CD14-positive monocyte (primary cell): ENCODE results near the gene NTN3. TPM values are rescaled to one million over a fixed set of nuclear protein-coding genes. Genes with fewer than 3 reads are reported as not detected.

Experiments used
- DNase-seq, 3 donors: peaks; one replicate each; pipeline ENCODE4 v3.0.0-alpha.2; 2011 to 2022
- H2AFZ ChIP-seq: 2 replicates; pipeline ENCODE4 v1.6.0; 2012; ENCODE audit warnings: mild to moderate bottlenecking, low read depth, low read length, inconsistent platforms; ENCODE audit not compliant: insufficient read depth, poor library complexity, severe bottlenecking
- H3K27ac ChIP-seq, 2 donors: 1 replicate in 1 of 2; 2 replicates in 1 of 2; pipeline ENCODE4 v1.5.1; 2012 to 2013; ENCODE audit warnings: low read length in 2 of 2, control low read depth in 1 of 2, inconsistent platforms in 1 of 2, low read depth in 1 of 2, mild to moderate bottlenecking in 1 of 2
- H3K27me3 ChIP-seq, 2 donors: one replicate each; pipeline versions ENCODE4 v1.6.0 to v1.6.1; 2011 to 2013; ENCODE audit warnings: low read length in 2 of 2; ENCODE audit not compliant: control insufficient read depth in 2 of 2, insufficient read depth in 2 of 2
- H3K36me3 ChIP-seq, 2 donors: replicated peaks in 1 of 2; 1 replicate in 1 of 2; 2 replicates in 1 of 2; pipeline versions ENCODE4 v1.5.1 to v1.6.1; 2012 to 2013; ENCODE audit warnings: low read length in 2 of 2, control low read depth in 1 of 2, inconsistent platforms in 1 of 2, mild to moderate bottlenecking in 1 of 2; ENCODE audit not compliant: insufficient read depth in 2 of 2, control insufficient read depth in 1 of 2
- H3K4me1 ChIP-seq, 2 donors: 1 replicate in 1 of 2; 2 replicates in 1 of 2; pipeline versions ENCODE4 v1.5.1 to v1.6.1; 2012 to 2013; ENCODE audit warnings: low read length in 2 of 2, control low read depth in 1 of 2, inconsistent platforms in 1 of 2, mild to moderate bottlenecking in 1 of 2, moderate library complexity in 1 of 2; ENCODE audit not compliant: insufficient read depth in 2 of 2, control insufficient read depth in 1 of 2
- H3K4me2 ChIP-seq: replicated peaks from 2 replicates; pipeline ENCODE3; 2012; ENCODE audit warnings: low read length, moderate library complexity, mild to moderate bottlenecking; ENCODE audit not compliant: poor library complexity, severe bottlenecking; ENCODE audit errors: extremely low read depth
- H3K4me3 ChIP-seq, 3 experiments: fragments of 200-600 bp in 1 of 3; sonication (generic) in 1 of 3; replicated peaks in 1 of 3; 1 replicate in 2 of 3; 2 replicates in 1 of 3; pipeline ENCODE4 v1.5.1; 2011 to 2013; ENCODE audit warnings: low read length in 3 of 3, mild to moderate bottlenecking in 3 of 3, control low read depth in 2 of 3, low read depth in 2 of 3, inconsistent platforms in 1 of 3, moderate library complexity in 1 of 3
- H3K79me2 ChIP-seq: 2 replicates; pipeline ENCODE4 v1.6.0; 2012; ENCODE audit warnings: mild to moderate bottlenecking, control low read depth, inconsistent platforms, low read length, moderate library complexity; ENCODE audit not compliant: insufficient read depth
- H3K9ac ChIP-seq: 2 replicates; pipeline ENCODE4 v1.6.0; 2017; ENCODE audit warnings: low read length, mild to moderate bottlenecking; ENCODE audit not compliant: insufficient read depth, poor library complexity, severe bottlenecking
- H3K9me3 ChIP-seq, 2 donors: replicated peaks in 1 of 2; 1 replicate in 1 of 2; 2 replicates in 1 of 2; pipeline versions ENCODE4 v1.5.1 to v1.6.1; 2012 to 2013; ENCODE audit warnings: low read length in 2 of 2, control low read depth in 1 of 2; ENCODE audit not compliant: control insufficient read depth in 1 of 2, insufficient read depth in 1 of 2
- H4K20me1 ChIP-seq: 2 replicates; pipeline ENCODE4 v1.6.0; 2012; ENCODE audit warnings: mild to moderate bottlenecking, low read length, control low read depth, moderate library complexity; ENCODE audit not compliant: insufficient read depth
- H3K27ac Mint-ChIP-seq, 7 donors: one replicate each; pipeline ENCODE4 v1.8.0; 2020; ENCODE audit warnings: mild to moderate bottlenecking in 7 of 7, mixed read lengths in 7 of 7, moderate library complexity in 6 of 7, inconsistent platforms in 2 of 7
- H3K27me3 Mint-ChIP-seq, 3 donors: one replicate each; pipeline ENCODE4 v1.8.0; 2021 to 2022; ENCODE audit warnings: low read depth in 3 of 3, mild to moderate bottlenecking in 3 of 3, mixed read lengths in 3 of 3, moderate library complexity in 3 of 3, inconsistent platforms in 1 of 3
- H3K36me3 Mint-ChIP-seq, 2 donors: one replicate each; pipeline ENCODE4 v1.8.0; 2020; ENCODE audit warnings: mixed read lengths in 2 of 2, inconsistent platforms in 1 of 2, mild to moderate bottlenecking in 1 of 2
- H3K4me1 Mint-ChIP-seq: one replicate; pipeline ENCODE4 v1.8.0; 2020; ENCODE audit warnings: mild to moderate bottlenecking, mixed read lengths
- H3K4me3 Mint-ChIP-seq, 2 donors: one replicate each; pipeline ENCODE4 v1.8.0; 2020; ENCODE audit warnings: mild to moderate bottlenecking in 2 of 2, mixed read lengths in 2 of 2, moderate library complexity in 1 of 2
- H3K9me3 Mint-ChIP-seq, 7 donors: one replicate each; pipeline ENCODE4 v1.8.0; 2020 to 2022; ENCODE audit warnings: mixed read lengths in 7 of 7, mild to moderate bottlenecking in 6 of 7, moderate library complexity in 6 of 7, inconsistent platforms in 2 of 7
- CTCF ChIP-seq: fragments of 200-600 bp; IDR thresholded peaks from one replicate; pipeline ENCODE4 v1.8.0; 2022; ENCODE audit warnings: antibody characterized with exemption, mild to moderate bottlenecking
- WGBS: methylation state at CpG from one replicate; pipeline ENCODE4 v1.1.5; 2013; ENCODE audit warnings: missing lambda C conversion rate; ENCODE audit not compliant: insufficient coverage; 5-methylcytosine and 5-hydroxymethylcytosine counted together
- intact Hi-C, 2 donors: fragments of 100-400 bp; cut with micrococcal nuclease; formaldehyde crosslinking; loops; one replicate each; pipeline versions ENCODE4 v1.15.0 to v1.15.1; 2023
- polyA minus RNA-seq: library from RNA; depleted of rRNA, polyadenylated mRNA; stranded (reverse); fragments of >200 nt; gene quantifications from 2 replicates; pipeline ENCODE4 v1.2.3, GENCODE V29; 2012
- polyA plus RNA-seq, 3 donors: library from polyadenylated mRNA; depleted of rRNA in 1 of 3; unstranded in 2 of 3; stranded (reverse) in 1 of 3; fragments of 300-500 nt in 2 of 3; fragments of >200 nt in 1 of 3; fragmentation: Illumina TruSeq in 2 of 3; gene quantifications; 1 replicate in 2 of 3; 2 replicates in 1 of 3; pipeline ENCODE4 v1.2.3, GENCODE V29; 2012 to 2021
- total RNA-seq, 12 experiments: library from RNA in 1 of 12; stranded (reverse) in 1 of 12; fragments of 120-200 nt in 1 of 12; gene quantifications; one replicate each; pipeline ENCODE4 v1.2.4 and lab custom pipeline; 2013 to 2026; ENCODE audit warnings: mixed read lengths in 6 of 12, inconsistent platforms in 1 of 12

NTN3 gene
- not detected for total RNA-seq (2013)
- not detected for polyA plus RNA-seq
- not detected in 2 replicates for polyA minus RNA-seq
- 0 to 0.27 (median 0) reads per million in 11 experiments for total RNA-seq (lab: John Stamatoyannopoulos, UW)

- no peak for TF ChIP-seq CTCF
- Mint-ChIP-seq H3K27me3 (peaks cover 52 to 71% (median 60%) of the 10 kb centered on the region in 3 donors), H3K27ac (no peak within 1 kb of the TSS), H3K4me1 (peaks cover 29% of the 10 kb centered on the region), H3K9me3 (peaks cover 0 to 13% (median 7%) of the 10 kb centered on the region in 7 donors), H3K36me3 (peaks cover 5 to 12% of the 10 kb centered on the region in 2 donors), H3K4me3 (peak within 1 kb of the TSS in 1 of 2 donors; percentile 88)
- WGBS = under 1% methylated on average over 54 of the region's 59 CpGs
- DNase-seq = no peak
- peaks cover 23 to 64% of the 10 kb centered on the region in 2 donors for H3K4me1 ChIP-seq
- no peak within 1 kb of the TSS for H3K4me3 ChIP-seq
- H3K4me2 ChIP-seq = no peak within 1 kb of the TSS
- intact Hi-C loops = loop anchor here (5.0 to 10.0 kb wide), 2 partner anchors 36 to 46 kb away; partner anchors contain the start of gene CCNF (in 1 of the 2)
- H3K27ac ChIP-seq = no peak within 1 kb of the TSS
- peaks cover 16% of the 10 kb centered on the region for H3K79me2 ChIP-seq
- H3K9ac ChIP-seq = no peak within 1 kb of the TSS
- H3K36me3 ChIP-seq = no peaks in the 10 kb centered on the region
- no peak within 1 kb of the TSS for H2AFZ ChIP-seq
- peaks cover 0 to 24% of the 10 kb centered on the region in 2 donors for H3K9me3 ChIP-seq
- peaks cover 45 to 59% of the 10 kb centered on the region in 2 donors for H3K27me3 ChIP-seq
- H4K20me1 ChIP-seq = peaks cover 30% of the 10 kb centered on the region
These were observed at the start of gene NTN3 for GRCh38 chr16:2471016-2471652. Gene NTN3, plus strand, starts transcription at chr16:2471297. Its CDS starts 405 bp downstream, at chr16:2471702.

GRCh38 chr16:2422123-2422867 is 48.8 kb upstream of the NTN3 start:
- H3K4me3 Mint-ChIP-seq = no peak overlapping the region
- Histone ChIP-seq H3K4me2 (no peak overlapping the region), H3K79me2 (no peaks in the 10 kb centered on the region), H3K9me3 (no peaks in the 10 kb centered on the region), H2AFZ (no peak overlapping the region), H3K4me3 (no peak overlapping the region), H3K4me1 (peaks cover 0 to 8% of the 10 kb centered on the region in 2 donors), H3K27me3 (no peaks in the 10 kb centered on the region), H4K20me1 (no peaks in the 10 kb centered on the region), H3K9ac (no peak overlapping the region), H3K36me3 (no peaks in the 10 kb centered on the region), H3K27ac (no peak overlapping the region)
- no peak for TF ChIP-seq CTCF
- no peaks in the 10 kb centered on the region for H3K9me3 Mint-ChIP-seq
- DNase-seq = no peak
- peaks cover 11% of the 10 kb centered on the region for H3K4me1 Mint-ChIP-seq
- peaks cover 0 to under 1% of the 10 kb centered on the region in 2 donors for H3K36me3 Mint-ChIP-seq
- intact Hi-C loops = loop anchor here in 1 of 2 donors (10.0 kb wide), 1 partner anchor 53 kb away; the partner anchor contains the start of genes NTN3 and TBC1D24
- H3K27me3 Mint-ChIP-seq = peaks cover 3 to 7% (median 5%) of the 10 kb centered on the region in 3 donors
- H3K27ac Mint-ChIP-seq = no peak overlapping the region
- 94% methylated on average over 5 of the region's 7 CpGs for WGBS
